Astrocyte (in vitro differentiated cells and primary cell): ENCODE results near the gene LANCL2. TPM values are rescaled to one million over a fixed set of nuclear protein-coding genes. Genes with fewer than 3 reads are reported as not detected.

ENCODE experiments used
- DNase-seq: peaks from one replicate; pipeline ENCODE4 v3.0.0-alpha.2; 2010; ENCODE audit warnings: low read depth
- FAIRE-seq: peaks from 2 replicates; lab custom pipeline; 2011; peaks lifted over from hg19 to GRCh38; lab: Jason Lieb, UNC
- H2AFZ ChIP-seq: 2 replicates; pipeline ENCODE4 v1.6.0; 2012; ENCODE audit warnings: low read depth, low read length, inconsistent platforms
- H3K27ac ChIP-seq: 2 replicates; pipeline ENCODE4 v1.5.1; 2011; ENCODE audit warnings: low read depth, low read length, inconsistent platforms
- H3K27me3 ChIP-seq: 2 replicates; pipeline ENCODE4 v1.6.0; 2011; ENCODE audit warnings: low read length, inconsistent platforms; ENCODE audit not compliant: insufficient read depth
- H3K36me3 ChIP-seq: 2 replicates; pipeline ENCODE4 v1.5.1; 2011; ENCODE audit warnings: low read length, inconsistent platforms; ENCODE audit not compliant: insufficient read depth
- H3K4me1 ChIP-seq: 2 replicates; pipeline ENCODE4 v1.5.1; 2011; ENCODE audit warnings: low read length, inconsistent platforms; ENCODE audit not compliant: insufficient read depth
- H3K4me2 ChIP-seq: 2 replicates; pipeline ENCODE4 v1.6.0; 2012; ENCODE audit warnings: low read length, inconsistent platforms
- H3K4me3 ChIP-seq: 2 replicates; pipeline ENCODE4 v1.5.1; 2011; ENCODE audit warnings: low read depth, mild to moderate bottlenecking, low read length, inconsistent platforms; ENCODE audit not compliant: insufficient read depth
- H3K79me2 ChIP-seq: 2 replicates; pipeline ENCODE4 v1.6.0; 2012; ENCODE audit warnings: mild to moderate bottlenecking, low read length, inconsistent platforms; ENCODE audit not compliant: insufficient read depth
- H3K9ac ChIP-seq: 2 replicates; pipeline ENCODE4 v1.6.0; 2012; ENCODE audit warnings: mild to moderate bottlenecking, low read length, inconsistent platforms
- H3K9me3 ChIP-seq: 2 replicates; pipeline ENCODE4 v1.5.1; 2012; ENCODE audit warnings: low read depth, mild to moderate bottlenecking, low read length, inconsistent platforms; ENCODE audit not compliant: insufficient read depth
- H4K20me1 ChIP-seq: 2 replicates; pipeline ENCODE4 v1.6.0; 2012; ENCODE audit warnings: low read length, inconsistent platforms; ENCODE audit not compliant: insufficient read depth
- H3K27ac Mint-ChIP-seq: one replicate; pipeline ENCODE4 v1.8.0; 2021; ENCODE audit warnings: mild to moderate bottlenecking, mixed read lengths; ENCODE audit not compliant: unreplicated experiment
- H3K27me3 Mint-ChIP-seq: one replicate; pipeline ENCODE4 v1.8.0; 2021; ENCODE audit warnings: low read depth, mixed read lengths; ENCODE audit not compliant: unreplicated experiment
- H3K36me3 Mint-ChIP-seq: one replicate; pipeline ENCODE4 v1.8.0; 2021; ENCODE audit warnings: low read depth, mixed read lengths; ENCODE audit not compliant: unreplicated experiment
- H3K4me1 Mint-ChIP-seq: one replicate; pipeline ENCODE4 v1.8.0; 2021; ENCODE audit warnings: low read depth, mixed read lengths; ENCODE audit not compliant: unreplicated experiment
- H3K4me3 Mint-ChIP-seq: one replicate; pipeline ENCODE4 v1.8.0; 2021; ENCODE audit warnings: mild to moderate bottlenecking, moderate library complexity, mixed read lengths; ENCODE audit not compliant: unreplicated experiment
- H3K9me3 Mint-ChIP-seq: one replicate; pipeline ENCODE4 v1.8.0; 2021; ENCODE audit warnings: mild to moderate bottlenecking, mixed read lengths; ENCODE audit not compliant: unreplicated experiment
- CTCF ChIP-seq: IDR thresholded peaks from 2 replicates; pipeline ENCODE4 v1.5.1; 2011; ENCODE audit warnings: low read depth, mild to moderate bottlenecking, inconsistent platforms, low read length, moderate library complexity; ENCODE audit not compliant: insufficient read depth
- EZH2 ChIP-seq: IDR thresholded peaks from 2 replicates; pipeline ENCODE4 v1.6.1; 2012; ENCODE audit warnings: mild to moderate bottlenecking, low read length, inconsistent platforms; ENCODE audit not compliant: insufficient read depth
- total RNA-seq: library from RNA; stranded (reverse); gene quantifications from 2 replicates; pipeline ENCODE4 v1.2.1, GENCODE V29; 2021

Gene LANCL2
- total RNA-seq, 1 donor from 2014 or later, result 35.9 TPM

GRCh38 chr7:55476852-55477780 is 112.0 kb downstream of the LANCL2 start:
- DNase-seq (no peak), FAIRE-seq (no peak)
- Mint-ChIP-seq H3K4me1 (peaks cover 35% of the 10 kb centered on the region), H3K27ac (peak overlapping the region; percentile 19), H3K36me3 (peaks cover 9% of the 10 kb centered on the region), H3K9me3 (no peaks in the 10 kb centered on the region), H3K27me3 (no peaks in the 10 kb centered on the region), H3K4me3 (peak overlapping the region; percentile 35)
- Histone ChIP-seq H3K4me1 (peaks cover 37% of the 10 kb centered on the region), H3K27me3 (no peaks in the 10 kb centered on the region), H2AFZ (no peak overlapping the region), H4K20me1 (peaks cover 61% of the 10 kb centered on the region), H3K4me3 (no peak overlapping the region), H3K79me2 (peaks cover 13% of the 10 kb centered on the region), H3K9ac (peak overlapping the region; percentile 54), H3K4me2 (peak overlapping the region; percentile 74), H3K27ac (peak overlapping the region; percentile 70), H3K36me3 (no peaks in the 10 kb centered on the region), H3K9me3 (no peaks in the 10 kb centered on the region)
- TF ChIP-seq CTCF (no peak), EZH2 (no peak)

- peak; percentile 96 for DNase-seq
- Histone ChIP-seq H3K27me3 (no peaks in the 10 kb centered on the region), H3K36me3 (peaks cover 1% of the 10 kb centered on the region), H3K4me3 (peak overlapping the region; percentile 15), H3K79me2 (peaks cover 13% of the 10 kb centered on the region), H3K4me2 (peak overlapping the region; percentile 74), H3K4me1 (peaks cover 37% of the 10 kb centered on the region), H3K27ac (peak overlapping the region; percentile 70), H4K20me1 (peaks cover 65% of the 10 kb centered on the region), H3K9ac (peak overlapping the region; percentile 54), H3K9me3 (no peaks in the 10 kb centered on the region), H2AFZ (no peak overlapping the region)
- TF ChIP-seq EZH2 (no peak), CTCF (no peak)
- Mint-ChIP-seq H3K36me3 (peaks cover 9% of the 10 kb centered on the region), H3K27me3 (no peaks in the 10 kb centered on the region), H3K27ac (peak overlapping the region; percentile 29), H3K4me1 (peaks cover 35% of the 10 kb centered on the region), H3K4me3 (no peak overlapping the region), H3K9me3 (no peaks in the 10 kb centered on the region)
- peak; percentile 100 for FAIRE-seq
Observed at GRCh38 chr7:55477781-55478374, 112.7 kb downstream of the LANCL2 start.
